Neural cell (in vitro differentiated cells): ENCODE results near the gene ADGRF3. TPM values are rescaled to one million over a fixed set of nuclear protein-coding genes. Genes with fewer than 3 reads are reported as not detected.
"Not testable (repeated sequence)": the region's sequence is repeated elsewhere in the genome, so short reads cannot be mapped to it uniquely, and the experiment has no call there.

Experiments
- H2AFZ ChIP-seq: fragments of 200-600, 300-800 bp; sonication (generic), shearing (Covaris generic); 2 replicates; pipeline ENCODE4 v1.6.0; 2014; ENCODE audit warnings: low read depth, mild to moderate bottlenecking, antibody characterized with exemption, low read length, moderate library complexity
- H3F3A ChIP-seq: fragments of 200-600 bp; shearing (Covaris generic); 2 replicates; pipeline ENCODE4 v1.6.1; 2016; ENCODE audit warnings: mild to moderate bottlenecking, moderate library complexity, mixed read lengths, antibody characterized with exemption, low read length; ENCODE audit not compliant: insufficient read depth, poor library complexity, severe bottlenecking
- H3K27ac ChIP-seq: fragments of 200-600, 300-800 bp; sonication (generic), shearing (Covaris generic); 2 replicates; pipeline ENCODE4 v1.5.1; 2014; ENCODE audit warnings: mild to moderate bottlenecking, low read length, moderate library complexity
- H3K27me3 ChIP-seq: fragments of 300-800, 200-600 bp; sonication (generic), shearing (Covaris generic); 2 replicates; pipeline ENCODE4 v1.6.0; 2014; ENCODE audit warnings: mild to moderate bottlenecking, low read depth, low read length, moderate library complexity; ENCODE audit not compliant: insufficient read depth
- H3K36me3 ChIP-seq: fragments of 300-800, 200-600 bp; sonication (generic), shearing (Covaris generic); 2 replicates; pipeline ENCODE4 v1.5.1; 2014; ENCODE audit warnings: mild to moderate bottlenecking, antibody characterized with exemption, low read length, moderate library complexity; ENCODE audit not compliant: insufficient read depth
- H3K4me2 ChIP-seq: fragments of 300-800, 200-600 bp; sonication (generic), shearing (Covaris generic); 2 replicates; pipeline ENCODE4 v1.6.0; 2014; ENCODE audit warnings: mild to moderate bottlenecking, low read length
- H3K4me3 ChIP-seq: fragments of 300-800, 200-600 bp; sonication (generic), shearing (Covaris generic); 2 replicates; pipeline ENCODE4 v1.5.1; 2014; ENCODE audit warnings: mild to moderate bottlenecking, low read length, moderate library complexity
- H3K79me2 ChIP-seq: fragments of 200-600 bp; shearing (Covaris generic); replicated peaks from 2 replicates; pipeline ENCODE4 v1.6.0; 2014; ENCODE audit warnings: mild to moderate bottlenecking, low read length, moderate library complexity; ENCODE audit not compliant: insufficient read depth
- H3K9ac ChIP-seq: fragments of 300-800, 200-600 bp; sonication (generic), shearing (Covaris generic); 2 replicates; pipeline ENCODE4 v1.6.1; 2016; ENCODE audit warnings: mild to moderate bottlenecking, low read length, mixed read lengths
- H3K9me2 ChIP-seq: fragments of 200-600 bp; shearing (Covaris generic); 2 replicates; pipeline ENCODE4 v1.6.1; 2016; ENCODE audit warnings: mild to moderate bottlenecking, low read length, mixed read lengths; ENCODE audit not compliant: insufficient read depth
- H3K9me3 ChIP-seq: fragments of 200-600, 300-800 bp; sonication (generic), shearing (Covaris generic); 2 replicates; pipeline ENCODE4 v1.6.1; 2016; ENCODE audit warnings: mild to moderate bottlenecking, mixed run types, low read length, moderate library complexity, mixed read lengths
- H4K20me1 ChIP-seq: fragments of 200-600 bp; shearing (Covaris generic); 2 replicates; pipeline ENCODE4 v1.6.1; 2016; ENCODE audit warnings: mild to moderate bottlenecking, mixed run types; ENCODE audit not compliant: insufficient read depth
- CTCF ChIP-seq: fragments of 450-650 bp; IDR thresholded peaks from 2 replicates; pipeline ENCODE4 v1.5.1; 2014; ENCODE audit warnings: antibody characterized with exemption, mild to moderate bottlenecking, moderate library complexity; ENCODE audit not compliant: poor library complexity, severe bottlenecking
- EP300 ChIP-seq: fragments of 450-650 bp; conservative IDR thresholded peaks from 2 replicates; pipeline ENCODE4 v1.6.1; 2014; ENCODE audit warnings: antibody characterized with exemption, mild to moderate bottlenecking, moderate library complexity; ENCODE audit not compliant: poor library complexity, severe bottlenecking
- EZH2 ChIP-seq: fragments of 200-600, 300-800 bp; shearing (Covaris generic), sonication (generic); IDR thresholded peaks from 2 replicates; pipeline ENCODE4 v1.6.1; 2014; ENCODE audit warnings: antibody characterized with exemption, low read length, borderline replicate concordance, mild to moderate bottlenecking; ENCODE audit not compliant: insufficient read depth, poor library complexity, severe bottlenecking
- MXI1 ChIP-seq: fragments of 450-650 bp; conservative IDR thresholded peaks from 2 replicates; pipeline ENCODE4 v1.6.1; 2014; ENCODE audit warnings: antibody characterized with exemption, mild to moderate bottlenecking; ENCODE audit not compliant: poor library complexity, severe bottlenecking
- POLR2AphosphoS5 ChIP-seq: IDR thresholded peaks from 2 replicates; pipeline ENCODE4 v1.6.1; 2012
- RAD21 ChIP-seq: fragments of 450-650 bp; conservative IDR thresholded peaks from 2 replicates; pipeline ENCODE4 v1.6.1; 2014; ENCODE audit warnings: antibody characterized with exemption, mild to moderate bottlenecking, moderate library complexity
- REST ChIP-seq: IDR thresholded peaks from 2 replicates; pipeline ENCODE4 v1.6.1; 2012; ENCODE audit warnings: borderline replicate concordance
- SMC3 ChIP-seq: fragments of 450-650 bp; conservative IDR thresholded peaks from 2 replicates; pipeline ENCODE4 v1.6.1; 2014; ENCODE audit warnings: antibody characterized with exemption, mild to moderate bottlenecking, moderate library complexity; ENCODE audit not compliant: poor library complexity
- TAF1 ChIP-seq: IDR thresholded peaks from 2 replicates; pipeline ENCODE4 v1.6.1; 2012; ENCODE audit warnings: low read depth
- polyA plus RNA-seq: library from polyadenylated mRNA; depleted of rRNA; stranded (reverse); fragments of >200 nt; gene quantifications from 2 replicates; pipeline ENCODE4 v1.2.3, GENCODE V29; 2014

The ADGRF3 gene
- polyA plus RNA-seq, 1 donor from 2014 or later, result 0.42 TPM

- H3K27me3 ChIP-seq, result no peaks in the 10 kb centered on the region
- no peak overlapping the region for H2AFZ ChIP-seq
- H3K9ac ChIP-seq, result no peak overlapping the region
- H4K20me1 ChIP-seq, result no peaks in the 10 kb centered on the region
- H3K36me3 ChIP-seq, result no peaks in the 10 kb centered on the region
- no peak overlapping the region for H3K4me3 ChIP-seq
- no peak overlapping the region for H3K4me2 ChIP-seq
- H3K9me2 ChIP-seq, result no peaks in the 10 kb centered on the region
- no peaks in the 10 kb centered on the region for H3F3A ChIP-seq
- H3K9me3 ChIP-seq, result no peaks in the 10 kb centered on the region
- no peak overlapping the region for H3K27ac ChIP-seq
- no peak for TF ChIP-seq RAD21
- no peak for TF ChIP-seq TAF1
- TF ChIP-seq EZH2, result no peak
- TF ChIP-seq EP300, result no peak
- TF ChIP-seq MXI1, result no peak
- TF ChIP-seq SMC3, result no peak
- no peak for TF ChIP-seq REST
- TF ChIP-seq POLR2AphosphoS5, result no peak
- no peak for TF ChIP-seq CTCF
- no peaks in the 10 kb centered on the region for H3K79me2 ChIP-seq
Observed at GRCh38 chr2:26335231-26335630, 11.4 kb downstream of the ADGRF3 start.

GRCh38 chr2:26333293-26333692 is 13.3 kb downstream of the ADGRF3 start:
- no peak overlapping the region for H2AFZ ChIP-seq
- no peaks in the 10 kb centered on the region for H3K9me3 ChIP-seq
- no peaks in the 10 kb centered on the region for H4K20me1 ChIP-seq
- no peaks in the 10 kb centered on the region for H3K9me2 ChIP-seq
- H3K27me3 ChIP-seq, result no peaks in the 10 kb centered on the region
- no peak overlapping the region for H3K4me2 ChIP-seq
- no peaks in the 10 kb centered on the region for H3K36me3 ChIP-seq
- H3K27ac ChIP-seq, result peak overlapping the region; percentile 66
- H3F3A ChIP-seq, result no peaks in the 10 kb centered on the region
- H3K4me3 ChIP-seq, result peak overlapping the region; percentile 45
- H3K79me2 ChIP-seq, result no peaks in the 10 kb centered on the region
- no peak overlapping the region for H3K9ac ChIP-seq
- TF ChIP-seq SMC3, result no peak
- no peak for TF ChIP-seq CTCF
- TF ChIP-seq RAD21, result no peak
- no peak for TF ChIP-seq POLR2AphosphoS5
- no peak for TF ChIP-seq TAF1
- no peak for TF ChIP-seq EZH2
- TF ChIP-seq REST, result no peak
- TF ChIP-seq EP300, result no peak
- no peak for TF ChIP-seq MXI1

GRCh38 chr2:26331321-26331720 is 15.3 kb downstream of the ADGRF3 start:
- H3K9me3 ChIP-seq, H3K27ac ChIP-seq, H3K27me3 ChIP-seq, H3K36me3 ChIP-seq, H3K4me2 ChIP-seq, H3K9me2 ChIP-seq, H2AFZ ChIP-seq, H3F3A ChIP-seq, H4K20me1 ChIP-seq, H3K79me2 ChIP-seq, H3K9ac ChIP-seq, H3K4me3 ChIP-seq: not testable (repeated sequence)
